Esophagus muscularis mucosa (tissue), 4 donors: ENCODE data around the gene MIPOL1. TPM values are rescaled to one million over a fixed set of nuclear protein-coding genes. Genes with fewer than 3 reads are reported as not detected.
"Not testable (repeated sequence)": the region's sequence is repeated elsewhere in the genome, so short reads cannot be mapped to it uniquely, and the experiment has no call there.

ENCODE experiments used
- DNase-seq: peaks from one replicate; pipeline ENCODE4 v3.0.0-alpha.2; 2017; ENCODE audit errors: extremely low spot score
- H3K27ac ChIP-seq, 4 donors: fragments of 200-600 bp; sonication (generic); replicated peaks in 1 of 4; 1 replicate in 3 of 4; 2 replicates in 1 of 4; pipeline ENCODE4 v1.5.1; 2016 to 2019; ENCODE audit warnings: mild to moderate bottlenecking in 1 of 4
- H3K27me3 ChIP-seq, 4 donors: fragments of 200-600 bp; sonication (generic); one replicate each; pipeline versions ENCODE4 v1.5.1 to v1.6.0; 2016 to 2019
- H3K36me3 ChIP-seq, 4 donors: fragments of 200-600 bp; sonication (generic); one replicate each; pipeline ENCODE4 v1.5.1; 2016 to 2019
- H3K4me1 ChIP-seq, 4 donors: fragments of 200-600 bp; sonication (generic); one replicate each; pipeline ENCODE4 v1.5.1; 2016 to 2019
- H3K4me3 ChIP-seq, 4 donors: fragments of 200-600 bp; sonication (generic); 1 replicate in 2 of 4; 2 replicates in 2 of 4; pipeline ENCODE4 v1.5.1; 2016 to 2019; ENCODE audit warnings: mild to moderate bottlenecking in 4 of 4, moderate library complexity in 1 of 4
- H3K9me3 ChIP-seq, 4 donors: fragments of 200-600 bp; sonication (generic); 1 replicate in 3 of 4; 2 replicates in 1 of 4; pipeline ENCODE4 v1.5.1; 2016 to 2019
- EP300 ChIP-seq: sonication (generic); formaldehyde crosslinking; IDR thresholded peaks from one replicate; pipeline ENCODE4 v1.6.1; 2017; ENCODE audit warnings: antibody characterized with exemption
- POLR2A ChIP-seq: fragments of 450-650 bp; IDR thresholded peaks from one replicate; pipeline ENCODE4 v1.6.1; 2017; ENCODE audit warnings: antibody characterized with exemption, moderate library complexity, mild to moderate bottlenecking, low read depth
- POLR2AphosphoS5 ChIP-seq, 2 donors: sonication (generic); formaldehyde crosslinking; IDR thresholded peaks; one replicate each; pipeline ENCODE4 v1.6.1; 2017; ENCODE audit warnings: antibody characterized with exemption in 2 of 2
- WGBS: methylation state at CpG from one replicate; pipeline ENCODE4 v1.1.5; 2018; 5-methylcytosine and 5-hydroxymethylcytosine counted together
- intact Hi-C: fragments of 100-400 bp; cut with DNase I; formaldehyde crosslinking; loops from one replicate; pipeline ENCODE4 v1.15.1; 2023
- total RNA-seq, 4 donors: library from RNA; depleted of rRNA; stranded (reverse); fragments of >200 nt; gene quantifications; one replicate each; pipeline versions ENCODE4 v1.1.0 to v1.2.1, GENCODE V29; 2016
- TF ChIP-seq, protein P1 (sequence below), 3 experiments: fragments of 200-600 bp in 2 of 3; fragments of 450-650 bp in 1 of 3; sonication (generic) in 2 of 3; IDR thresholded peaks; one replicate each; pipeline ENCODE4 v1.5.1; 2017 to 2019; ENCODE audit warnings: antibody characterized with exemption in 3 of 3, mild to moderate bottlenecking in 2 of 3, moderate library complexity in 1 of 3

The MIPOL1 gene
- total RNA-seq, 4 donors from 2014 or later = 6.5 to 21.2 (median 10.4) TPM

DNA sequence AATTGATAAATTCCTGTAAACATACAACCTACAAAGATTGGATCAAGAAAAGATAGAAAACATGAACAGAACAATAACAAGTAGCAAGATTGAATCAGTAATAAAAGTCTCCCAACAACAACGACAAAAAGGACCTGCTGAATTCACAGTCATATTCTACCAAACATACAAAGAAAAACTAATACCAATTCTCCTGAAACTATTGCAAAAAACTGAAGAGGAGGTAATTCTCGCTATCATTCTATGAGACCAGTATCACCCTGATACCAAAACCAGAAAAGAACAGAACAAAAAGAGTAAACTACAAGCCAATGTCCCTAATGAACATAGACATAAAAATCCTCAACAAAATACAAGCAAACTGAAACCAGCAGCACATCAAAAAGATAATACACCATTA is 39.8 kb upstream of the MIPOL1 start:
- Histone ChIP-seq H3K9me3 (peaks cover 0 to 11% (median 5%) of the 10 kb centered on the region in 4 donors), H3K27me3 (no peaks in the 10 kb centered on the region), H3K4me3 (no peak overlapping the region), H3K27ac (no peak overlapping the region), H3K4me1 (no peaks in the 10 kb centered on the region), H3K36me3 (no peaks in the 10 kb centered on the region)
- WGBS = 86% methylated on average over 2 of the region's 2 CpGs
- TF ChIP-seq POLR2AphosphoS5 (IDR thresholded peaks at IDR 0.05) (no peak), EP300 (no peak), POLR2A (no peak)
- TF ChIP-seq, protein P1, sequence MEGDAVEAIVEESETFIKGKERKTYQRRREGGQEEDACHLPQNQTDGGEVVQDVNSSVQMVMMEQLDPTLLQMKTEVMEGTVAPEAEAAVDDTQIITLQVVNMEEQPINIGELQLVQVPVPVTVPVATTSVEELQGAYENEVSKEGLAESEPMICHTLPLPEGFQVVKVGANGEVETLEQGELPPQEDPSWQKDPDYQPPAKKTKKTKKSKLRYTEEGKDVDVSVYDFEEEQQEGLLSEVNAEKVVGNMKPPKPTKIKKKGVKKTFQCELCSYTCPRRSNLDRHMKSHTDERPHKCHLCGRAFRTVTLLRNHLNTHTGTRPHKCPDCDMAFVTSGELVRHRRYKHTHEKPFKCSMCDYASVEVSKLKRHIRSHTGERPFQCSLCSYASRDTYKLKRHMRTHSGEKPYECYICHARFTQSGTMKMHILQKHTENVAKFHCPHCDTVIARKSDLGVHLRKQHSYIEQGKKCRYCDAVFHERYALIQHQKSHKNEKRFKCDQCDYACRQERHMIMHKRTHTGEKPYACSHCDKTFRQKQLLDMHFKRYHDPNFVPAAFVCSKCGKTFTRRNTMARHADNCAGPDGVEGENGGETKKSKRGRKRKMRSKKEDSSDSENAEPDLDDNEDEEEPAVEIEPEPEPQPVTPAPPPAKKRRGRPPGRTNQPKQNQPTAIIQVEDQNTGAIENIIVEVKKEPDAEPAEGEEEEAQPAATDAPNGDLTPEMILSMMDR (IDR thresholded peaks at IDR 0.05) = no peak
- no peak for DNase-seq
- intact Hi-C loops = loop anchor here (10.0 kb wide), 2 partner anchors 213 to 603 kb away; no protein-coding TSS in a partner anchor

DNA sequence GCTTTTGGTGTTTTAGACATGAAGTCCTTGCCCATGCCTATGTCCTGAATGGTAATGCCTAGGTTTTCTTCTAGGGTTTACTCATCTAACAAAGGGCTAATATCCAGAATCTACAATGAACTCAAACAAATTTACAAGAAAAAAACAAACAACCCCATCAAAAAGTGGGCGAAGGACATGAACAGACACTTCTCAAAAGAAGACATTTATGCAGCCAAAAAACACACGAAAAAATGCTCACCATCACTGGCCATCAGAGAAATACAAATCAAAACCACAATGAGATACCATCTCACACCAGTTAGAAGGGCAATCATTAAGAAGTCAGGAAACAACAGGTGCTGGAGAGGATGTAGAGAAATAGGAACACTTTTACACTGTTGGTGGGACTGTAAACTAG is 35.4 kb upstream of the MIPOL1 start:
- WGBS = 95% methylated on average over 2 of the region's 2 CpGs
- H3K9me3 ChIP-seq, H3K36me3 ChIP-seq, H3K27me3 ChIP-seq, H3K27ac ChIP-seq, H3K4me1 ChIP-seq, DNase-seq, H3K4me3 ChIP-seq, intact Hi-C loops: not testable (repeated sequence)

DNA sequence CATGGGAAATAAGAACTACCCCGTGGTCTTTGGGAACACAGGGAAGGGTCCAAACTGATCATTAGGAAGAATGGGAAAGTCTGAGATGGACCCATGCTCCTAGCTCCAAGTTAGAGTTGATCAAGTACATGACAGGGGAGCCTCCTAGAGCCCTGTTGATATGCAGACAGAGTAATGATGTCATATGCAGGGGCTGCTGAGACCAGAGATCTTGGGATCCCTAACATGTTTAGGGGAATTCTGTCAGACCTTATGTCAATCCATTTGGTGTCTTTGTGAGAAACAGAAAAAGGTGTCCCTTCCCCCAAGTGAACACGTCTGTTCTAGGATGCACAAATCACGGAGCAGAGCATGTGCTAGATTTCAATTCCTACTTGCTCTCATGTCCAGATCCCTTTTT is 31.9 kb upstream of the MIPOL1 start:
- WGBS = 74% methylated on average over 3 of the region's 3 CpGs
- Histone ChIP-seq H3K9me3 (no peaks in the 10 kb centered on the region), H3K4me3 (no peak overlapping the region), H3K27ac (no peak overlapping the region), H3K27me3 (no peaks in the 10 kb centered on the region), H3K36me3 (no peaks in the 10 kb centered on the region), H3K4me1 (no peaks in the 10 kb centered on the region)
- intact Hi-C loops = no loop called here
- TF ChIP-seq POLR2A (no peak), EP300 (no peak), POLR2AphosphoS5 (IDR thresholded peaks at IDR 0.05) (no peak)
- TF ChIP-seq, protein P1 (IDR thresholded peaks at IDR 0.05) = no peak
- DNase-seq = no peak

DNA sequence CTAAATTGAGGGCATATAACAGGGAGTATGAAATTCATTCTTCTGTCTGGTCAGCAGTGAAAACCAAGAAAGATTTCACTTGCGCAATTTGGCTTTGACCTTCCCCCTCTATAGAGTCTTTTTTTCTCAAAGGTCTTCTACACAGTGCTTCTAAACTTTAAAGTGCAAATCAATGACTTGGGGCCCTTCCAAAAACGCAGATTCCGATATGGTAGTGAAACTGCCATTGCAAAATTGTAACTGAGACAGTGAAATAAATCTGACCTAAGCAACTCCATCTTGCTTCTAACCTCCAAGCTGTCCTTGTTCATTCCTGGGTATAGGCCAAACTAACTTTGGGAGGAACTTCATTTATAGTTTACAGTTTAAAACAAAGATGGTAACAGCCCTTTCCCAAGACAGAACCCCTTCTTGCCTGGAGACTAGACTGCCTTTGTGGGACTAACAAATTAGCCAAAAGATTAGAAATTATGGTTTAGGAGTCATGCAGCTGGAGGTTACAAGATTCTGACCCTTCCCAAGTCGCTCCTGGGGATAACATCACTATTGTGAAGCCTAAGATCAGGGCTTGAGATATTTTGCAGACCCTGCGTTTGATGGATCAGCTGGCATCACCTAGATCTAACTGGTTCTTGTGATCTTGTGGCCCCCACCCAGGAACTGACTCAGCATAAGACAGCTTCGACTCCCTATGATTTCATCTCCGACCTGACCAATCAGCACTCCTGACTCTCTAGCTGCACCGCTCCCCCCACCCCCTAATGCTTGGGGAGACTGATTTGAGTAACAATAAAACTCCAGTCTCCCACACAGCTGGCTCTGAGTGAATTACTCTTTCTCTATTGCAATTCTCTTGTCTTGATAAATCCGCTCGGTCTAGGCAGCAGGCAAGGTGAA is 30.3 kb upstream of the MIPOL1 start:
- Histone ChIP-seq H3K4me3 (no peak overlapping the region), H3K36me3 (no peaks in the 10 kb centered on the region), H3K27me3 (no peaks in the 10 kb centered on the region), H3K9me3 (no peaks in the 10 kb centered on the region), H3K4me1 (peaks cover 0 to 5% (median 3%) of the 10 kb centered on the region in 4 donors), H3K27ac (no peak overlapping the region)
- TF ChIP-seq, protein P1 (IDR thresholded peaks at IDR 0.05) = no peak
- TF ChIP-seq POLR2A (no peak), POLR2AphosphoS5 (IDR thresholded peaks at IDR 0.05) (no peak), EP300 (no peak)
- 84% methylated on average over 10 of the region's 10 CpGs for WGBS
- DNase-seq = no peak
- intact Hi-C loops = no loop called here

DNA sequence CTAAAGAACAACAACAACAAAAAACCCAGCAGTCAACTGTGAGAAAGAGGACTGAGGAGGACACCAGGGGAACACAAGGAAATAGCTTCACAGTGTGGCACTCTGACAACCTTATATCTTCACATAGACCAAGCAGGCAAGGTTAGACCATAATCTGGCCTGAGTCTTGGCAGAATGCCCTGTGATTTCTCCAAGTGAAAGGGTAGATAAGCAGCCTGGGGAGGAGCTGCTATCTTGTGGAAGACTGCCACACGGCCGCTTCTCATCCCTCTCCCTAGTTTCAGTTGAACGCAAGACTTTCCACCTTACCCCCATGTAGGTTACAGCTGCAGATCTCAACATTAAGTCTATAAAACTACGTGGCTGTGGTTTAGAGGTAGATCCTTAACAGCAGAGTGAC is 29.0 kb upstream of the MIPOL1 start:
- H3K9me3 ChIP-seq = no peaks in the 10 kb centered on the region
- no peak for DNase-seq
- intact Hi-C loops = no loop called here
- no peak overlapping the region for H3K4me3 ChIP-seq
- no peaks in the 10 kb centered on the region for H3K36me3 ChIP-seq
- H3K4me1 ChIP-seq = peaks cover 8 to 14% (median 14%) of the 10 kb centered on the region in 4 donors
- no peak for TF ChIP-seq POLR2A
- no peak for TF ChIP-seq EP300
- TF ChIP-seq, protein P1 (IDR thresholded peaks at IDR 0.05) = no peak
- TF ChIP-seq POLR2AphosphoS5 (IDR thresholded peaks at IDR 0.05) = no peak
- 85% methylated on average over 4 of the region's 4 CpGs for WGBS
- H3K27me3 ChIP-seq = no peaks in the 10 kb centered on the region
- no peak overlapping the region for H3K27ac ChIP-seq
